ENCODE measurements around the gene GJA1.

The GJA1 gene

GRCh38 chr6:121485359-121485811 lies 49.9 kb downstream of the GJA1 start:
- DNase-seq (ENCODE audit: low read depth), result no peak

- no peak for DNase-seq (ENCODE audit: low read depth)
Observed at GRCh38 chr6:121491576-121491975, 56.1 kb downstream of the GJA1 start.

- no peak for DNase-seq (ENCODE audit: low read depth)
Observed at GRCh38 chr6:121492536-121492935, 57.1 kb downstream of the GJA1 start.

GRCh38 chr6:121497970-121498375 lies 62.5 kb downstream of the GJA1 start:
- DNase-seq (ENCODE audit: low read depth), result no peak

GRCh38 chr6:121498481-121499276 lies 63.2 kb downstream of the GJA1 start:
- DNase-seq (ENCODE audit: low read depth), result no peak
